Right lobe of liver (tissue), 6 donors: ENCODE measurements around the gene ACIN1. TPM values are rescaled to one million over a fixed set of nuclear protein-coding genes. Genes with fewer than 3 reads are reported as not detected.

Experiments used
- ATAC-seq, 4 donors: fragments of 200-7000 bp; cut with Tn5 transposase; one replicate each; pipeline ENCODE4 v1.9.1; 2020; ENCODE audit warnings: mild to moderate bottlenecking in 4 of 4, moderate library complexity in 4 of 4
- DNase-seq, 3 donors: peaks; one replicate each; pipeline ENCODE4 v3.0.0-alpha.2; 2020
- H3K27ac ChIP-seq, 3 donors: fragments of 200-600 bp; one replicate each; pipeline ENCODE4 v1.8.0; 2022
- H3K27me3 ChIP-seq, 2 donors: fragments of 200-600 bp; one replicate each; pipeline ENCODE4 v1.8.0; 2022
- H3K36me3 ChIP-seq, 4 donors: fragments of 200-600 bp; sonication (generic) in 1 of 4; one replicate each; pipeline versions ENCODE4 v1.5.1 to v1.8.0; 2017 to 2022; ENCODE audit warnings: control low read depth in 1 of 4
- H3K4me1 ChIP-seq, 4 donors: fragments of 200-600 bp; sonication (generic) in 1 of 4; one replicate each; pipeline versions ENCODE4 v1.5.1 to v1.8.0; 2017 to 2022; ENCODE audit warnings: control low read depth in 1 of 4
- H3K4me3 ChIP-seq, 3 donors: fragments of 200-600 bp; one replicate each; pipeline ENCODE4 v1.8.0; 2022
- H3K9me3 ChIP-seq, 4 donors: fragments of 200-600 bp; sonication (generic) in 1 of 4; one replicate each; pipeline versions ENCODE4 v1.5.1 to v1.8.0; 2017 to 2022; ENCODE audit warnings: control low read depth in 1 of 4
- CTCF ChIP-seq, 4 donors: fragments of 200-600 bp in 3 of 4; fragments of 450-650 bp in 1 of 4; IDR thresholded peaks; one replicate each; pipeline versions ENCODE4 v1.5.1 to v1.8.0; 2016 to 2022; ENCODE audit warnings: antibody characterized with exemption in 4 of 4, mild to moderate bottlenecking in 2 of 4
- POLR2A ChIP-seq: fragments of 450-650 bp; IDR thresholded peaks from one replicate; pipeline ENCODE4 v1.6.1; 2017; ENCODE audit warnings: antibody characterized with exemption, mild to moderate bottlenecking
- WGBS: methylation state at CpG from one replicate; pipeline ENCODE4 v1.1.6; 2018; ENCODE audit warnings: low coverage, low lambda C conversion rate; ENCODE audit not compliant: insufficient coverage; ENCODE audit errors: missing lambda C conversion rate; 5-methylcytosine and 5-hydroxymethylcytosine counted together
- intact Hi-C, 2 donors: fragments of 100-400 bp; cut with DNase I; formaldehyde crosslinking; loops; one replicate each; pipeline versions ENCODE4 v1.11.2 to v1.14.1; 2022
- total RNA-seq, 6 experiments: library from RNA; depleted of rRNA in 2 of 6; stranded (reverse); fragments of >200 nt in 2 of 6; fragmentation: NEBNext Ultra II Directional in 3 of 6; extraction: Animal tissue kit (Norgen Biotek cat#: 25700) in 3 of 6; gene quantifications; one replicate each; pipeline versions ENCODE4 v1.1.0 to v1.2.4, GENCODE V29; 2016 to 2023
- donor health status: DM: no; HTN: yes; CAD: no.
- donor health status: DM: no; HTN: no; CAD: no.
- donor health status: DM: no; HTN: no; CAD: no.
- donor health status: DM: no; HTN: yes; CAD: no.
- donor health status: DM: no; HTN: yes; CAD: no.

Gene ACIN1
- total RNA-seq, 6 experiments from 2014 or later, result 40.5 to 66.1 (median 52.9) TPM

GRCh38 chr14:23086565-23086964 is 8.4 kb downstream of the ACIN1 start:
- no CpG with 5 or more reads among the region's 1 CpG for WGBS
- intact Hi-C loops, result no loop called here
- Histone ChIP-seq H3K9me3 (no peaks in the 10 kb centered on the region), H3K36me3 (peaks cover 14 to 89% (median 34%) of the 10 kb centered on the region in 4 donors), H3K27me3 (no peaks in the 10 kb centered on the region), H3K27ac (no peak overlapping the region), H3K4me1 (no peaks in the 10 kb centered on the region), H3K4me3 (no peak overlapping the region)
- ATAC-seq (no peak), DNase-seq (no peak)
- TF ChIP-seq POLR2A, result no peak
- no peak for TF ChIP-seq CTCF (IDR thresholded peaks at IDR 0.05)

GRCh38 chr14:23085458-23085857 is 9.5 kb downstream of the ACIN1 start:
- no peaks in the 10 kb centered on the region for H3K9me3 ChIP-seq
- no peaks in the 10 kb centered on the region for H3K4me1 ChIP-seq
- 70% methylated on average over 3 of the region's 3 CpGs for whole genome bisulfite sequencing
- H3K27ac ChIP-seq, result no peak overlapping the region
- peaks cover 21 to 91% (median 40%) of the 10 kb centered on the region in 4 donors for H3K36me3 ChIP-seq
- no peak overlapping the region for H3K4me3 ChIP-seq
- intact Hi-C loops, result no loop called here
- TF ChIP-seq POLR2A, result no peak
- TF ChIP-seq CTCF (IDR thresholded peaks at IDR 0.05), result no peak
- no peak for DNase-seq
- no peaks in the 10 kb centered on the region for H3K27me3 ChIP-seq
- ATAC-seq, result no peak

- Histone ChIP-seq H3K4me1 (peaks cover 0 to 13% (median 4%) of the 10 kb centered on the region in 4 donors), H3K4me3 (no peak overlapping the region), H3K9me3 (no peaks in the 10 kb centered on the region), H3K36me3 (peaks cover 8 to 90% (median 49%) of the 10 kb centered on the region in 4 donors), H3K27ac (no peak overlapping the region), H3K27me3 (no peaks in the 10 kb centered on the region)
- TF ChIP-seq POLR2A (no peak), CTCF (IDR thresholded peaks at IDR 0.05) (no peak)
- DNase-seq, result no peak
- no peak for ATAC-seq
- WGBS, result 55% methylated on average over 1 of the region's 1 CpG
- intact Hi-C loops, result no loop called here
These were observed 14.5 kb downstream of the ACIN1 start for GRCh38 chr14:23080474-23080873.

- no peak for ATAC-seq
- Histone ChIP-seq H3K4me1 (peaks cover 0 to 13% (median 4%) of the 10 kb centered on the region in 4 donors), H3K27ac (peak overlapping the region in 2 of 3 donors; percentile 13 to 66), H3K36me3 (peaks cover 8 to 90% (median 44%) of the 10 kb centered on the region in 4 donors), H3K4me3 (no peak overlapping the region), H3K9me3 (no peaks in the 10 kb centered on the region), H3K27me3 (no peaks in the 10 kb centered on the region)
- no peak for DNase-seq
- TF ChIP-seq POLR2A (no peak), CTCF (IDR thresholded peaks at IDR 0.05) (no peak)
- intact Hi-C loops, result no loop called here
- 80% methylated on average over 2 of the region's 2 CpGs for WGBS
These were observed 15.2 kb downstream of the ACIN1 start for GRCh38 chr14:23079716-23080115.

GRCh38 chr14:23078692-23079116 is 16.2 kb downstream of the ACIN1 start:
- 0% methylated on average over 2 of the region's 2 CpGs for WGBS

More at GRCh38 chr14:23078692-23079116, 16.2 kb downstream of the ACIN1 start:
- Histone ChIP-seq H3K27me3 (no peaks in the 10 kb centered on the region), H3K4me1 (peaks cover 0 to 13% (median 4%) of the 10 kb centered on the region in 4 donors), H3K27ac (peak overlapping the region; percentile 28 to 66 (median 49)), H3K36me3 (peaks cover 8 to 90% (median 43%) of the 10 kb centered on the region in 4 donors), H3K4me3 (no peak overlapping the region), H3K9me3 (no peaks in the 10 kb centered on the region)
- TF ChIP-seq CTCF (IDR thresholded peaks at IDR 0.05) (no peak), POLR2A (no peak)
- intact Hi-C loops, result no loop called here
- ATAC-seq (peak; percentile 82 to 97 (median 94)), DNase-seq (peak; percentile 68 to 78 (median 76))
